Lung (tissue), 12 donors: ENCODE data around the gene CTDSP2. TPM values are rescaled to one million over a fixed set of nuclear protein-coding genes. Genes with fewer than 3 reads are reported as not detected.

ENCODE experiments used
- ATAC-seq: fragments of 200-7000 bp; cut with Tn5 transposase; one replicate; pipeline ENCODE4 v1.9.1; 2020; ENCODE audit warnings: moderate number of reproducible peaks; ENCODE audit not compliant: insufficient read depth, low FRiP score
- DNase-seq, 3 donors: peaks; one replicate each; pipeline ENCODE4 v3.0.0-alpha.2; 2013 to 2017
- H3K27ac ChIP-seq, 2 donors: one replicate each; pipeline ENCODE4 v1.5.1; 2013; ENCODE audit warnings: mild to moderate bottlenecking in 2 of 2, moderate library complexity in 2 of 2, control low read depth in 1 of 2, inconsistent platforms in 1 of 2, low read depth in 1 of 2, low read length in 1 of 2
- H3K27me3 ChIP-seq, 3 donors: one replicate each; pipeline ENCODE4 v1.5.1; 2013; ENCODE audit warnings: low read length in 2 of 3; ENCODE audit not compliant: control insufficient read depth in 3 of 3, insufficient read depth in 3 of 3
- H3K36me3 ChIP-seq, 4 donors: one replicate each; pipeline ENCODE4 v1.5.1; 2013; ENCODE audit warnings: low read length in 4 of 4, mild to moderate bottlenecking in 1 of 4, moderate library complexity in 1 of 4; ENCODE audit not compliant: control insufficient read depth in 4 of 4, insufficient read depth in 4 of 4
- H3K4me1 ChIP-seq, 5 donors: one replicate each; pipeline ENCODE4 v1.5.1; 2013; ENCODE audit warnings: low read length in 5 of 5, mild to moderate bottlenecking in 2 of 5, moderate library complexity in 1 of 5; ENCODE audit not compliant: control insufficient read depth in 5 of 5, insufficient read depth in 5 of 5
- H3K4me3 ChIP-seq: one replicate; pipeline ENCODE4 v1.5.1; 2013; ENCODE audit warnings: mild to moderate bottlenecking, control low read depth, moderate library complexity
- H3K9ac ChIP-seq, 2 donors: one replicate each; pipeline ENCODE4 v1.5.1; 2013; ENCODE audit warnings: low read length in 2 of 2, control low read depth in 1 of 2; ENCODE audit not compliant: insufficient read depth in 1 of 2
- H3K9me3 ChIP-seq, 4 donors: one replicate each; pipeline ENCODE4 v1.5.1; 2013; ENCODE audit warnings: low read length in 3 of 4, mild to moderate bottlenecking in 1 of 4, moderate library complexity in 1 of 4; ENCODE audit not compliant: control insufficient read depth in 4 of 4, insufficient read depth in 3 of 4
- CTCF ChIP-seq: IDR thresholded peaks from 2 replicates; pipeline ENCODE4 v1.5.1; 2012; ENCODE audit warnings: mild to moderate bottlenecking; ENCODE audit errors: control extremely low read depth, extremely low read depth
- WGBS, 2 donors: extraction: QIAGEN DNeasy Blood & Tissue Kit; methylation state at CpG; one replicate each; pipeline ENCODE4 v1.1.7; 2013; 5-methylcytosine and 5-hydroxymethylcytosine counted together
- polyA plus RNA-seq, 2 donors: library from polyadenylated mRNA; stranded (reverse); fragments of 200-250 nt; gene quantifications; one replicate each; pipeline ENCODE4 v1.2.1, GENCODE V29; 2013
- total RNA-seq, 2 donors: library from RNA; depleted of rRNA in 1 of 2; stranded (reverse); fragments of >200 nt in 1 of 2; gene quantifications; one replicate each; pipeline ENCODE4 v1.2.1, GENCODE V29; 2014 to 2021
- donor health status: control.
- donor health status: control.
- donor health status: Bipolar disorder and iron deficiency.
- donor health status: healthy.
- donor health status: DM: yes; HTN: yes; CAD: no.

Gene CTDSP2
- total and polyA plus RNA-seq, 4 donors, result 46.8 to 179 (median 133) TPM

- Histone ChIP-seq H3K4me1 (no peaks in the 10 kb centered on the region), H3K27ac (no peak overlapping the region), H3K4me3 (no peak overlapping the region), H3K36me3 (peaks cover 24 to 47% (median 35%) of the 10 kb centered on the region in 4 donors), H3K27me3 (no peaks in the 10 kb centered on the region), H3K9ac (no peak overlapping the region), H3K9me3 (no peaks in the 10 kb centered on the region)
- TF ChIP-seq CTCF, result no peak
- DNase-seq (no peak), ATAC-seq (no peak)
- WGBS, 2 donors, result 94 to 98% methylated on average over 3 of the region's 3 CpGs
Observed at GRCh38 chr12:57806677-57807076, 39.9 kb downstream of the CTDSP2 start.

GRCh38 chr12:57803319-57803893, 43.1 kb downstream of the CTDSP2 start:
- Histone ChIP-seq H3K9ac (no peak overlapping the region), H3K27me3 (no peaks in the 10 kb centered on the region), H3K4me3 (no peak overlapping the region), H3K9me3 (no peaks in the 10 kb centered on the region), H3K27ac (no peak overlapping the region), H3K36me3 (peaks cover 22 to 51% (median 38%) of the 10 kb centered on the region in 4 donors), H3K4me1 (no peaks in the 10 kb centered on the region)
- ATAC-seq (peak; percentile 55), DNase-seq (peak in 1 of 3 donors; percentile 45)
- WGBS, 2 donors, result 56 to 71% methylated on average over 9 of the region's 9 CpGs
- peak; percentile 59 for TF ChIP-seq CTCF

GRCh38 chr12:57802607-57803006, 43.9 kb downstream of the CTDSP2 start:
- Histone ChIP-seq H3K36me3 (peaks cover 20 to 49% (median 31%) of the 10 kb centered on the region in 4 donors), H3K27me3 (no peaks in the 10 kb centered on the region)

More at GRCh38 chr12:57802607-57803006, 43.9 kb downstream of the CTDSP2 start:
- Histone ChIP-seq H3K9me3 (no peaks in the 10 kb centered on the region), H3K9ac (no peak overlapping the region), H3K27ac (no peak overlapping the region), H3K4me1 (no peaks in the 10 kb centered on the region), H3K4me3 (no peak overlapping the region)
- no peak for TF ChIP-seq CTCF
- no peak for ATAC-seq
- 94 to 97% methylated on average over 1 of the region's 1 CpG for WGBS, 2 donors
- no peak for DNase-seq
